Activated B cell treated with CpG ODN at 0.5 μM for 24 hours (primary cell): Measurements from ENCODE around the gene ARFGAP3. TPM values are rescaled to one million over a fixed set of nuclear protein-coding genes. Genes with fewer than 3 reads are reported as not detected.
A peak's percentile ranks its signal among the peaks of the same experiment; 100 is the strongest.

ENCODE experiments used
- ATAC-seq: fragments of 200-7000 bp; cut with Tn5 transposase; one replicate; pipeline ENCODE4 v1.10.0; 2021; ENCODE audit warnings: low read depth, mild to moderate bottlenecking, moderate library complexity
- CTCF ChIA-PET: fragments of 350-600 bp; sonication (Branson Sonifier 250); formaldehyde crosslinking; loops from one replicate; lab custom pipeline; 2021; ENCODE audit warnings: antibody characterized with exemption; lab: Charles Lee
- POLR2A ChIA-PET: fragments of 350-600 bp; sonication (Branson Sonifier 250); formaldehyde crosslinking; loops from one replicate; lab custom pipeline; 2021; ENCODE audit warnings: antibody characterized with exemption; lab: Charles Lee
- DNase-seq: peaks from one replicate; pipeline ENCODE4 v3.0.0; 2022
- H3K27ac Mint-ChIP-seq: one replicate; pipeline ENCODE4 v1.8.0; 2020; ENCODE audit warnings: mixed read lengths
- H3K27me3 Mint-ChIP-seq: one replicate; pipeline ENCODE4 v1.8.0; 2021; ENCODE audit warnings: mixed read lengths
- H3K36me3 Mint-ChIP-seq: one replicate; pipeline ENCODE4 v1.8.0; 2021; ENCODE audit warnings: low read depth, mixed read lengths
- H3K4me1 Mint-ChIP-seq: one replicate; pipeline ENCODE4 v1.8.0; 2021; ENCODE audit warnings: mixed read lengths
- H3K4me3 Mint-ChIP-seq: one replicate; pipeline ENCODE4 v1.8.0; 2020; ENCODE audit warnings: mild to moderate bottlenecking, mixed read lengths
- H3K9me3 Mint-ChIP-seq: one replicate; pipeline ENCODE4 v1.8.0; 2020; ENCODE audit warnings: mixed read lengths
- intact Hi-C: fragments of 100-400 bp; cut with micrococcal nuclease; formaldehyde crosslinking; loops from one replicate; pipeline ENCODE4 v1.15.1; 2024
- total RNA-seq: library from RNA; stranded (reverse); gene quantifications from 2 replicates; pipeline ENCODE4 v1.2.3, GENCODE V29; 2022
- TF ChIP-seq, protein P1 (sequence below): fragments of 200-600 bp; IDR thresholded peaks from one replicate; pipeline ENCODE4 v1.8.0; 2022; ENCODE audit warnings: antibody characterized with exemption, mild to moderate bottlenecking

ARFGAP3 gene
- total RNA-seq, 1 donor from 2014 or later = 35.2 TPM

DNA sequence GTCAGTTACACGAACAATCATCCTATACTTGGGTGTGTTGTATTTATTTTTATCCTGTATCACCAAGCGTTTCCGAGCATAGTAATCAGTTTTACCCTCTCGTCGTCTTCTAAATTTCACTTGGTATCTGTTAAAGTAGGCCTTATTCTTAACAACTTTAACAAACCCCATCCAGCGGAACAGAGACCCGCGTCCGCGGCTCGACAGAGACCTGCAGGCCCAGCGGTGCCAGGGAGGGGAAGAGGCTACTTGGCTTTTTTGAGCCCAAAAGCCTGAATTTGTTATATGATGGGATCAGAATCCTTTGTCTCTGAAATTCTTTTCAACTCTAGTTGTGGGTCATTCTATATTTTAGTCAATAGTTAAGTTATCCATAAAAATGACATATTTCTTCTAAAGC, 79.9 kb downstream of the ARFGAP3 start:
- Mint-ChIP-seq H3K4me3 (no peak overlapping the region), H3K27ac (no peak overlapping the region), H3K36me3 (no peaks in the 10 kb centered on the region), H3K4me1 (peaks cover 16% of the 10 kb centered on the region), H3K9me3 (no peaks in the 10 kb centered on the region), H3K27me3 (no peaks in the 10 kb centered on the region)
- DNase-seq = no peak
- ChIA-PET POLR2A (no interaction called here), CTCF (no interaction called here)
- ATAC-seq = no peak
- TF ChIP-seq, protein P1, sequence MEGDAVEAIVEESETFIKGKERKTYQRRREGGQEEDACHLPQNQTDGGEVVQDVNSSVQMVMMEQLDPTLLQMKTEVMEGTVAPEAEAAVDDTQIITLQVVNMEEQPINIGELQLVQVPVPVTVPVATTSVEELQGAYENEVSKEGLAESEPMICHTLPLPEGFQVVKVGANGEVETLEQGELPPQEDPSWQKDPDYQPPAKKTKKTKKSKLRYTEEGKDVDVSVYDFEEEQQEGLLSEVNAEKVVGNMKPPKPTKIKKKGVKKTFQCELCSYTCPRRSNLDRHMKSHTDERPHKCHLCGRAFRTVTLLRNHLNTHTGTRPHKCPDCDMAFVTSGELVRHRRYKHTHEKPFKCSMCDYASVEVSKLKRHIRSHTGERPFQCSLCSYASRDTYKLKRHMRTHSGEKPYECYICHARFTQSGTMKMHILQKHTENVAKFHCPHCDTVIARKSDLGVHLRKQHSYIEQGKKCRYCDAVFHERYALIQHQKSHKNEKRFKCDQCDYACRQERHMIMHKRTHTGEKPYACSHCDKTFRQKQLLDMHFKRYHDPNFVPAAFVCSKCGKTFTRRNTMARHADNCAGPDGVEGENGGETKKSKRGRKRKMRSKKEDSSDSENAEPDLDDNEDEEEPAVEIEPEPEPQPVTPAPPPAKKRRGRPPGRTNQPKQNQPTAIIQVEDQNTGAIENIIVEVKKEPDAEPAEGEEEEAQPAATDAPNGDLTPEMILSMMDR = no peak
- intact Hi-C loops = loop anchor here (10.0 kb wide), 2 partner anchors 52 to 338 kb away; partner anchors contain the start of genes A4GALT and BIK

DNA sequence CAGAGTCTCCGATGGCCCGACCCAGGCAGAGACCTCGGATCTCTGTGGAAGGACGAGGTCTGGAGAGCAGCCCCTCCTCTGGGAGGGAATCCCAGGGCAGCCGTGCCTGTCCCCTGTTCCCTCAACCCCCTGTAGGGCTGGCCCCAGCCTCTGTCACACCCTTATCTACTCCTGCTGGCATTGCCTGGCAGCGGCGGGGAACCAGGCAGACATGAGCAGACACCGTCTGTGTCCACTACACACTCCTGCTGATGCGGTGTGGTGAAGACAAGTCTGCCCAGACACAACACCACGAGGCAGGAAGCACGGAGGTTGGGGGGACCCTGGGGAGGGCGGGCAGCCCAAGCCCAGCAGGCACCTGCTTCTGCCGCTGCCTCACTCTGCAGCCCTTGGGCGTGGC, 83.9 kb downstream of the ARFGAP3 start:
- Mint-ChIP-seq H3K36me3 (no peaks in the 10 kb centered on the region), H3K27ac (peak overlapping the region; percentile 35), H3K27me3 (no peaks in the 10 kb centered on the region), H3K4me1 (peaks cover 49% of the 10 kb centered on the region), H3K9me3 (no peaks in the 10 kb centered on the region), H3K4me3 (peak overlapping the region; percentile 15)
- TF ChIP-seq, protein P1 = no peak
- no peak for DNase-seq
- CTCF ChIA-PET = no interaction called here
- peak; percentile 13 for ATAC-seq
- intact Hi-C loops = loop anchor here (10.0 kb wide), 2 partner anchors 48 to 342 kb away; partner anchors contain the start of genes A4GALT and BIK
- POLR2A ChIA-PET = no interaction called here

DNA sequence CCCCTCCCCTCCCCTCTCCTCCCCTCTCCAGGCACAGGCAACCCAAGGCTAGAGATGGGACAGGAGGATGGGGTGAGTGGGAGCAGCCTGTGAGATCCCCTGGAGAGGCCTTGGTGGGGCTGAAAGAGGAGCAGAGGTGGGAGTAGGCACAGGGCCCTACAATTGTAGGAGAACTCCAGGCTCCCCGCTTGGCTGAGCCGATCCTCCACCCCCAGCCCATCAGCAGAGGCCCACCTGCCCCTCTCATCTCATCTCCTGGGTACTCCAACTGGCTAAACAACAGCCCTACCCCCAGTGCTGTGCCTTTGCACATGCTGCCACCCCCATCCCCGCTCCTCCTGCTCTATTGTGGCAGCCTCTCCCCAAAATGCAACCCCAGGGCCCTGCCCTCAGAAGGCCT, 84.4 kb downstream of the ARFGAP3 start:
- Mint-ChIP-seq H3K4me3 (no peak overlapping the region), H3K9me3 (no peaks in the 10 kb centered on the region), H3K4me1 (peaks cover 52% of the 10 kb centered on the region), H3K27me3 (no peaks in the 10 kb centered on the region), H3K36me3 (no peaks in the 10 kb centered on the region), H3K27ac (peak overlapping the region; percentile 35)
- no peak for DNase-seq
- POLR2A ChIA-PET = no interaction called here
- CTCF ChIA-PET = no interaction called here
- ATAC-seq = no peak
- intact Hi-C loops = loop anchor here (10.0 kb wide), 2 partner anchors 48 to 342 kb away; partner anchors contain the start of genes A4GALT and BIK
- TF ChIP-seq, protein P1 = no peak

DNA sequence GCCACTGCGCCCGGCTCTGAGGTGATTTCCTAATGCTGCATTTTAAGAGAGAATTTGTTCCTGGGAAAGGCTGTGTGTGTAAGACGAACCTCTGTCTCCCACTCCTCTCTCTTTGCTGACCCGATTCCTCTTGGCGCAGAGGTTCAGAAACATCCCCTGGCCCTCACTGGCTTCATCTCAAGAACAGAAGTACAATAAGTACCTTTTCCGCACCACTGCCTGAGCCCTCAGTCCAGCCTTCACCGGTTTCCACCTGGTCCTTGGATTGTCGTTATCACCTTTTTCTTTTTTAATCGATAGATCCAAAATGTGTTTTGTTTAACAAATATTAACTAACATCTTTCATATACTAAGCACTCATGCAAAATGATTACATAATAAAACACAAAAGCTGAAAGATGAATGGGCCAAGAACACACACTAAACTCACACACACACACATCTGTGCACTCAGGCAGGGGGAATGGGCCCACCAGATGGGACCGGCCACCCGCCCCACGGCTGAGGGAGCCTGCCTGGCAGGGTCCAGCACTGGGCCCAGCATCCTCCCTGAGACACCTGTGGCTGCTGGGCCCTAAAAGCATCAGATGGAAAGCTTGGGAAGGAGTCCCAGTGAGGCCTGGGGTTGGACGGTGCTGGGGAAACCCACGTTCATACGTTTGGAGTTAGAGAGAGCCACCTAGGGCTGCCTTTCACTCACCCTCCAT, 86.0 kb downstream of the ARFGAP3 start:
- Mint-ChIP-seq H3K36me3 (no peaks in the 10 kb centered on the region), H3K4me3 (peak overlapping the region; percentile 15), H3K4me1 (peaks cover 52% of the 10 kb centered on the region), H3K9me3 (no peaks in the 10 kb centered on the region), H3K27me3 (no peaks in the 10 kb centered on the region), H3K27ac (peak overlapping the region; percentile 53)
- ChIA-PET POLR2A (interaction anchor here (0.5 to 2.2 kb wide), 3 partner anchors 81 to 156 kb away, joined by 4 to 13 read pairs (median 11); partner anchors contain the start of gene POLDIP3), CTCF (interaction anchor here (1.0 kb wide), 1 partner anchor 9 kb away, joined by 5 read pairs; no protein-coding TSS in a partner anchor)
- DNase-seq = no peak
- no peak for ATAC-seq
- TF ChIP-seq, protein P1 = no peak
- intact Hi-C loops = loop anchor here (10.0 kb wide), 2 partner anchors 46 to 344 kb away; partner anchors contain the start of genes A4GALT and BIK

DNA sequence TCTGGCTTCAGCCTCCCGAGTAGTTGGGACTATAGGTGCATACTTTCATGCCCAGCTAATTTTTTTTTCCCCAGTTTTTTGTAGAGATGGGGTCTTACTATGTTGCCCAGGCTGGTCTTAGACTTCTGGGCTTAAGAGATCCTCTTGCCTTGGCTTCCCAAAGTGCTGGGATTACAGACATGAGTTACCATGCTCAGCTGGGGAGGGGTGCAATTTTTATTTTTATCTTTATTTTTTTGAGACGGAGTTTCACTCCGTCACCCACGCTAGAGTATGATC, 86.7 kb downstream of the ARFGAP3 start:
- TF ChIP-seq, protein P1 = no peak
- intact Hi-C loops = loop anchor here (10.0 kb wide), 2 partner anchors 46 to 344 kb away; partner anchors contain the start of genes A4GALT and BIK
- H3K27ac Mint-ChIP-seq = peak overlapping the region; percentile 41
- no peak for ATAC-seq
- DNase-seq = no peak
- ChIA-PET POLR2A (interaction anchor here (0.6 to 2.2 kb wide), 6 partner anchors 10 to 230 kb away, joined by 3 to 13 read pairs (median 6); partner anchors contain the start of gene POLDIP3), CTCF (no interaction called here)
- H3K36me3 Mint-ChIP-seq = no peaks in the 10 kb centered on the region
- no peaks in the 10 kb centered on the region for H3K27me3 Mint-ChIP-seq
- H3K9me3 Mint-ChIP-seq = no peaks in the 10 kb centered on the region
- peak overlapping the region; percentile 77 for H3K4me3 Mint-ChIP-seq
- peaks cover 58% of the 10 kb centered on the region for H3K4me1 Mint-ChIP-seq
